Measurements from ENCODE around the gene ABCF2. TPM values are rescaled to one million over a fixed set of nuclear protein-coding genes. Genes with fewer than 3 reads are reported as not detected.

The ABCF2 gene
- total RNA-seq, 4 donors from 2014 or later = 28.5 to 93.4 (median 44.7) TPM

- DNase-seq (ENCODE audit: low spot score) (no peak), ATAC-seq (ENCODE audit: low FRiP score) (no peak)
- no peak for TF ChIP-seq CTCF (IDR thresholded peaks at IDR 0.05)
These were observed 11.6 kb downstream of the ABCF2 start for GRCh38 chr7:151215396-151215795.

- TF ChIP-seq CTCF (IDR thresholded peaks at IDR 0.05) = no peak
- ATAC-seq (ENCODE audit: low FRiP score) = no peak
- no peak for DNase-seq (ENCODE audit: low spot score)
These were observed 13.2 kb downstream of the ABCF2 start for GRCh38 chr7:151213826-151214225.

- DNase-seq (ENCODE audit: low spot score) = no peak
- no peak for TF ChIP-seq CTCF (IDR thresholded peaks at IDR 0.05)
- ATAC-seq (ENCODE audit: low FRiP score) = no peak
These were observed 14.4 kb downstream of the ABCF2 start for GRCh38 chr7:151212626-151213025.

GRCh38 chr7:151211155-151211772 is 15.7 kb downstream of the ABCF2 start:
- DNase-seq (ENCODE audit: low spot score) = no peak
- ATAC-seq (ENCODE audit: low FRiP score) = no peak

GRCh38 chr7:151210087-151210854 is 16.7 kb downstream of the ABCF2 start, which contains the start of gene H2BK1:
H2BK1 (minus strand) TSS chr7:151210488; CDS start chr7:151210318, 170 bp downstream.
- no peak for ATAC-seq (ENCODE audit: low FRiP score)
- no peak for TF ChIP-seq CTCF (IDR thresholded peaks at IDR 0.05)
- no peak for DNase-seq (ENCODE audit: low spot score)

More at GRCh38 chr7:151211155-151211772, 15.7 kb downstream of the ABCF2 start:
- no peak for TF ChIP-seq CTCF (IDR thresholded peaks at IDR 0.05)

GRCh38 chr7:151209588-151209987 is 17.4 kb downstream of the ABCF2 start:
- DNase-seq (ENCODE audit: low spot score) (no peak), ATAC-seq (ENCODE audit: low FRiP score) (no peak)
- no peak for TF ChIP-seq CTCF (IDR thresholded peaks at IDR 0.05)

Measured in omental fat pad (tissue), 4 donors.